C4-2B (cell line): Measurements from ENCODE around the gene EXOC6B.

Source experiments
- H3K27ac ChIP-seq: fragments of 450-650 bp; 2 replicates; pipeline ENCODE4 v1.5.1; 2017
- CTCF ChIP-seq: fragments of 450-650 bp; conservative IDR thresholded peaks from 2 replicates; pipeline ENCODE4 v1.5.1; 2017; ENCODE audit warnings: mild to moderate bottlenecking
- ZFX ChIP-seq: fragments of 450-650 bp; IDR thresholded peaks from 2 replicates; pipeline ENCODE4 v1.6.1; 2017

EXOC6B gene

GRCh38 chr2:72526623-72527022 lies 299.2 kb downstream of the EXOC6B start:
- TF ChIP-seq CTCF = no peak
- no peak for TF ChIP-seq ZFX
- H3K27ac ChIP-seq = no peak overlapping the region

- TF ChIP-seq CTCF = no peak
- no peak for TF ChIP-seq ZFX
- H3K27ac ChIP-seq = no peak overlapping the region
These were observed 301.8 kb downstream of the EXOC6B start for GRCh38 chr2:72524071-72524470.

- TF ChIP-seq ZFX = no peak
- TF ChIP-seq CTCF = no peak
- H3K27ac ChIP-seq = no peak overlapping the region
These were observed 310.1 kb downstream of the EXOC6B start for GRCh38 chr2:72515696-72516095.

- TF ChIP-seq ZFX (no peak), CTCF (no peak)
- H3K27ac ChIP-seq = no peak overlapping the region
These were observed 312.8 kb downstream of the EXOC6B start for GRCh38 chr2:72513011-72513410.

GRCh38 chr2:72512376-72512775 lies 313.5 kb downstream of the EXOC6B start:
- no peak overlapping the region for H3K27ac ChIP-seq
- no peak for TF ChIP-seq CTCF
- no peak for TF ChIP-seq ZFX

GRCh38 chr2:72511906-72512305 lies 313.9 kb downstream of the EXOC6B start:
- TF ChIP-seq CTCF = no peak
- TF ChIP-seq ZFX = no peak
- no peak overlapping the region for H3K27ac ChIP-seq

- no peak for TF ChIP-seq ZFX
- no peak for TF ChIP-seq CTCF
- no peak overlapping the region for H3K27ac ChIP-seq
These were observed 328.1 kb downstream of the EXOC6B start for GRCh38 chr2:72497763-72498162.
